Peyer's patch (tissue), 4 donors: ENCODE results near the gene TMEM271.

Experiments
- CTCF ChIP-seq, 6 experiments: fragments of 450-650 bp in 4 of 6; fragments of 200-600 bp in 2 of 6; sonication (generic) in 1 of 6; IDR thresholded peaks; one replicate each; pipeline ENCODE4 v1.5.1; 2017 to 2019; ENCODE audit warnings: antibody characterized with exemption in 6 of 6, mild to moderate bottlenecking in 3 of 6, moderate library complexity in 1 of 6
- POLR2A ChIP-seq, 2 donors: fragments of 450-650 bp; IDR thresholded peaks; one replicate each; pipeline ENCODE4 v1.5.1; 2017; ENCODE audit warnings: antibody characterized with exemption in 2 of 2, mild to moderate bottlenecking in 2 of 2, moderate library complexity in 2 of 2

GRCh38 chr4:541271-541670, 34.8 kb downstream of the TMEM271 start:
- no peak for TF ChIP-seq CTCF (IDR thresholded peaks at IDR 0.05)
- no peak for TF ChIP-seq POLR2A (IDR thresholded peaks at IDR 0.05)
